ENCODE measurements around the gene SMIM27.
"Not testable (repeated sequence)": the region's sequence is repeated elsewhere in the genome, so short reads cannot be mapped to it uniquely, and the experiment has no call there.

DNA sequence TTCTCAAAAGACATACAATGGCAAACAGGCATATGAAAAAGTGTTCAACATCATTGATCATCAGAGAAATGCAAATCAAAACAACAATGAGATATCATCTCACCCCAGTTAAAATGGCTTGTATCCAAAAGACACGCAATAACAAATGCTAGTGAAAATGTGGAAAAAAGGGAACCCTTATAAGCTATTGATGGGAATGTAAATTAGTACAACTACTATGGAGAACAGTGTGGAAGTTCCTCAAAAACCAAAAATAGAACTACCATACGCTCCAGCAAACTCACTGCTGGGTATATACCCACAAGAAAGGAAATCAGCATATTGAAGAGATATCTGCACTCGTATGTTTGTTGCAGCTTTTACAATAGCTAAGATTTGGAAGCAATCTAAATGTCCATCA lies 46.9 kb downstream of the SMIM27 start:
- not testable (repeated sequence) for TF ChIP-seq POLR2A, POLR2AphosphoS5 (IDR thresholded peaks at IDR 0.05; ENCODE audit: low read depth, low read length)

Data from GM12892 (cell line).